ENCODE measurements around the gene EXOSC7.
A peak's percentile ranks its signal among the peaks of the same experiment; 100 is the strongest.

DNA sequence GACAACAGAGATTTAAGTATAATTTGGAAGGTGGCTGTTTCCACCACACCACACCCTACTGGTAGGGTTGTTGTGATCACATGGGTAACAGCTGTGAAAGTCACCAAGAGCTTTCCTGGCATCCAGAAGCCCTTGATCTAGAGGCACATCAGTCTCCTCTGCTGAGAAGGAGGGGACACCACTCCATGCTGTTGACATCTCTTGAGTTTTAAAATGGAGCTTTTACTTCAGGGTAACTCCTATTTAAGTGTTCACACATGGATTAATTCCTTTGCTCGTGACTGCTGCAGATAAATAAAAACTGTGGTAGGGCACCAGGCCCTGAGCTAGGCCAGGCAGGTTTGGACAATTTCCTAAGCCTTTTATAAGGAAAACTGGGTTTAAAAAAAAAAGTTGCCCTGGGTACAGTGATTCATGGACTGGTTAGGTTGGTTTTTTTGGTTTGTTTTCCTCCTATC lies 7.5 kb downstream of the EXOSC7 start:
- TF ChIP-seq EZH2 (IDR thresholded peaks at IDR 0.05; ENCODE audit: low read length): no peak
- TF ChIP-seq, protein P1, sequence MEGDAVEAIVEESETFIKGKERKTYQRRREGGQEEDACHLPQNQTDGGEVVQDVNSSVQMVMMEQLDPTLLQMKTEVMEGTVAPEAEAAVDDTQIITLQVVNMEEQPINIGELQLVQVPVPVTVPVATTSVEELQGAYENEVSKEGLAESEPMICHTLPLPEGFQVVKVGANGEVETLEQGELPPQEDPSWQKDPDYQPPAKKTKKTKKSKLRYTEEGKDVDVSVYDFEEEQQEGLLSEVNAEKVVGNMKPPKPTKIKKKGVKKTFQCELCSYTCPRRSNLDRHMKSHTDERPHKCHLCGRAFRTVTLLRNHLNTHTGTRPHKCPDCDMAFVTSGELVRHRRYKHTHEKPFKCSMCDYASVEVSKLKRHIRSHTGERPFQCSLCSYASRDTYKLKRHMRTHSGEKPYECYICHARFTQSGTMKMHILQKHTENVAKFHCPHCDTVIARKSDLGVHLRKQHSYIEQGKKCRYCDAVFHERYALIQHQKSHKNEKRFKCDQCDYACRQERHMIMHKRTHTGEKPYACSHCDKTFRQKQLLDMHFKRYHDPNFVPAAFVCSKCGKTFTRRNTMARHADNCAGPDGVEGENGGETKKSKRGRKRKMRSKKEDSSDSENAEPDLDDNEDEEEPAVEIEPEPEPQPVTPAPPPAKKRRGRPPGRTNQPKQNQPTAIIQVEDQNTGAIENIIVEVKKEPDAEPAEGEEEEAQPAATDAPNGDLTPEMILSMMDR (optimal IDR thresholded peaks at IDR 0.05 in 1 of 3, IDR thresholded peaks at IDR 0.05 in 1 of 3, conservative IDR thresholded peaks at IDR 0.05 in 1 of 3; ENCODE audit: extremely low read depth in 1 of 3, insufficient read depth in 2 of 3, low read length in 3 of 3): peak in 1 of 3 experiments; percentile 5

All from keratinocyte (primary cell).